ENCODE data around the gene NEDD4L. TPM values are rescaled to one million over a fixed set of nuclear protein-coding genes. Genes with fewer than 3 reads are reported as not detected.
A peak's percentile ranks its signal among the peaks of the same experiment; 100 is the strongest.

NEDD4L gene
- total RNA-seq, 4 donors from 2014 or later = 16.2 to 63.0 (median 30.4) TPM

DNA sequence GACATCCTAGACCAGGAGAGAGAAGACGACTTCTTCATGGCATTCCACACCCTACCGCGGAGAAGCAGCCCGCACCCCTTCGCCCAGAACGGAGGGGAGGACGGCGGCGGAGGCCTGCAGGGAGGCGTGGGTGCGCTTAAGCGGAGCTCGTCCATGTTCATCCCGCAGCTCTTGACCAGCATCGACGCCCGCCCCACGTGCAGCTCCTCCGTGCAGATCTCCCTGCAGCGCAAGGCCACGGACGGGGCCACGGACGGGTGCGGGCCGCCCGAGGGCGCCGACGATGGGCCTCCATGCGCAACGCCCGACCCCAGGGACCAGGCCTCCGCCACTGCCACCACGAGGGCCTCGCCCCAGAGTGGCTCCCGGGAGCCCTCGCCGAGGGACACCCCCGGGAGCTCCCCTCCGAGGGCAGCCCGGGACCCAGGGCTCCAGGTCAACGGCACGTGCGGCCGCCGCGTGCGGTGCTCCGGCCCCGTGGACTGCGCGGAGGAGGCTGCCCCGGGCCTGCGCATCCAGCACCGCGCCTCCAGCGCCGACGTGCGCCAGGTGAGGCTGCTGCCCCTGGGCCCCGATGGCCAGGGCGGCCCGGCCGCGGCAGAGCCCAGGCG lies 211.8 kb downstream of the NEDD4L start:
- DNase-seq (ENCODE audit: low spot score) (no peak), ATAC-seq (ENCODE audit: low FRiP score) (no peak)
- TF ChIP-seq, protein P1, sequence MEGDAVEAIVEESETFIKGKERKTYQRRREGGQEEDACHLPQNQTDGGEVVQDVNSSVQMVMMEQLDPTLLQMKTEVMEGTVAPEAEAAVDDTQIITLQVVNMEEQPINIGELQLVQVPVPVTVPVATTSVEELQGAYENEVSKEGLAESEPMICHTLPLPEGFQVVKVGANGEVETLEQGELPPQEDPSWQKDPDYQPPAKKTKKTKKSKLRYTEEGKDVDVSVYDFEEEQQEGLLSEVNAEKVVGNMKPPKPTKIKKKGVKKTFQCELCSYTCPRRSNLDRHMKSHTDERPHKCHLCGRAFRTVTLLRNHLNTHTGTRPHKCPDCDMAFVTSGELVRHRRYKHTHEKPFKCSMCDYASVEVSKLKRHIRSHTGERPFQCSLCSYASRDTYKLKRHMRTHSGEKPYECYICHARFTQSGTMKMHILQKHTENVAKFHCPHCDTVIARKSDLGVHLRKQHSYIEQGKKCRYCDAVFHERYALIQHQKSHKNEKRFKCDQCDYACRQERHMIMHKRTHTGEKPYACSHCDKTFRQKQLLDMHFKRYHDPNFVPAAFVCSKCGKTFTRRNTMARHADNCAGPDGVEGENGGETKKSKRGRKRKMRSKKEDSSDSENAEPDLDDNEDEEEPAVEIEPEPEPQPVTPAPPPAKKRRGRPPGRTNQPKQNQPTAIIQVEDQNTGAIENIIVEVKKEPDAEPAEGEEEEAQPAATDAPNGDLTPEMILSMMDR (IDR thresholded peaks at IDR 0.05) = no peak

- DNase-seq (ENCODE audit: low spot score) (no peak), ATAC-seq (ENCODE audit: low FRiP score) (no peak)
- TF ChIP-seq, protein P1 (IDR thresholded peaks at IDR 0.05) = no peak
These were observed 212.5 kb downstream of the NEDD4L start for GRCh38 chr18:58256316-58257080.

DNA sequence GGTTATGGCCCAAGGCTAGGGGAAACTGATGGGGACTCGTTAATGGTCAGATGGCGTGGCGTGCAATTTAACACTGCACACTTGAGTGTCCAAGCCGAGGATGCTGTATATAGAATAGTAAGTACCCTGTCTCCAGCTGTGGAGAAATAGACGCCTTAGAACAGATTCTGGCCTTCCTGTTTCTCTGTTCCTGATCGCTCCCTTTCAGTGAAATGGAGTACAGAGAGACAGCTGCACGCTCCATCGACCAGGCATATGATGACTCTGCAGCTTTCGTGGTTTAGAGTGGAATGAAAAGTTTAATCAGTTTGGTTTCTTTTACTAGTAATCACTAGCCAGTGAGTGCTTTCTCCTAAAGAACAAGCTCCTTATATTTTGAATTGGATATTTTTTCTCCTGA lies 213.4 kb downstream of the NEDD4L start:
- ATAC-seq (ENCODE audit: low FRiP score) (no peak), DNase-seq (ENCODE audit: low spot score) (no peak)

DNA sequence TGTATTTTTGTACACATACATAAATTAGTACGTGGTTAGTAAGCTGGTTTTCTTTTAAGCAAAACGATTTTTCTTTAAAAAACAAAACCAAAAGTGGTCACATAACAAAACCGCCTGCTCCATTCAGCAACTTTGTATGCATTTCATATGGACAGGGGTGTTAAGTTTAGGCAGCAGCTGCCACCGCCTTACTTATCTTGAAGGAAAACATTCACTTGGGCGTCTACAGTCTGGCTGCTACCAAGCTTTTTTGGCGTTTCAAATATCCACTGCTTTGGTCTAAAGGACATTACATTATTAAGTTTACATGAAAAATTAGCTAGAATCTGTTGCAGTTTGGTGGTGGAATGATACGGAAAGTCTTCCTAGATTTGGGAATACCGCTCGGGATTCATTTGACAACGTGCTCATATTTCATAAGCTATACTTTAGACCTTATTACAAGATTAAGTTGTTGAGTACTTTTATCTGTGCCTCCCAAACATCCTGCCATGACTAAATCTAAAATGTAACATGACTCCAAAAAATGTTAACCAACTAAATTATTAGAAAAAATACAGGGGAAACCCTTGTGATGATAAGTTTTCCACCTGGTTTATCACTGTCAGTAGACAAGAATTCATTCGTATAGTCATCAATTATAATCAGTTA lies 214.8 kb downstream of the NEDD4L start:
- TF ChIP-seq, protein P1 (IDR thresholded peaks at IDR 0.05) = no peak
- no peak for DNase-seq (ENCODE audit: low spot score)
- no peak for ATAC-seq (ENCODE audit: low FRiP score)

More for the DNA sequence above, 213.4 kb downstream of the NEDD4L start:
- TF ChIP-seq, protein P1 (IDR thresholded peaks at IDR 0.05) = no peak

GRCh38 chr18:58263055-58263957 lies 219.3 kb downstream of the NEDD4L start:
- no peak for DNase-seq (ENCODE audit: low spot score)
- TF ChIP-seq, protein P1 (IDR thresholded peaks at IDR 0.05) = no peak
- ATAC-seq (ENCODE audit: low FRiP score) = peak; percentile 70

DNA sequence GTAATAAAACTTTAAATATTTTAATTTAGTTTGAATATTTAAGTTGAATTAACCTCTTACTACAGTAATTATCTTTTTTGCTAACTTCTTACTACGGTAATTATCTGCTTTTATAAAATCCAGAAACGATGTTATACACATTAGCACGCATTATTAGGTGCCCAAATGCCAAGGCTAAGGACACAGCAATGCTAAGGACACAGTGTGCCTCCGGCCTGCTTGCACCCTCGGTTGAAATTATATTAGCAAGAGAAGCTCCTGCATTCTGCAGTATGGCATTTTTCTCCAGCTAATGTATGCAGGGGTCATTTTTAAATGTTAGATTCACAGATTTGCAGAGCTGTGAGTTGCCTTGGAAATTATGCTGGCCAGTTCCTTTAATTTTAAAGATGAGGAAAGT lies 220.0 kb downstream of the NEDD4L start:
- TF ChIP-seq, protein P1 (IDR thresholded peaks at IDR 0.05) = no peak
- DNase-seq (ENCODE audit: low spot score) (no peak), ATAC-seq (ENCODE audit: low FRiP score) (no peak)
